CD4-positive, alpha-beta memory T cell (primary cell): ENCODE measurements around the gene ADAMTS4. TPM values are rescaled to one million over a fixed set of nuclear protein-coding genes. Genes with fewer than 3 reads are reported as not detected.

Experiments used
- CTCF ChIA-PET: fragments of 350-600 bp; sonication (Branson Sonifier 250); formaldehyde crosslinking; loops from one replicate; lab custom pipeline; 2021; ENCODE audit warnings: inconsistent platforms; ENCODE audit not compliant: partially characterized antibody; lab: Charles Lee
- POLR2A ChIA-PET: fragments of 350-600 bp; sonication (Branson Sonifier 250); formaldehyde crosslinking; loops from one replicate; lab custom pipeline; 2021; ENCODE audit not compliant: partially characterized antibody; lab: Charles Lee
- DNase-seq, 5 donors: peaks; one replicate each; pipeline versions ENCODE4 v3.0.0 to v3.0.0-alpha.2; 2020 to 2022; ENCODE audit warnings: mixed read lengths in 1 of 5
- H3K27ac ChIP-seq: one replicate; pipeline ENCODE4 v1.7.0; 2013; ENCODE audit warnings: low read depth, low read length
- H3K27me3 ChIP-seq: 2 replicates; pipeline ENCODE4 v1.7.0; 2013; ENCODE audit warnings: mild to moderate bottlenecking, low read length, moderate library complexity; ENCODE audit not compliant: insufficient read depth
- H3K36me3 ChIP-seq: 2 replicates; pipeline ENCODE4 v1.7.0; 2013; ENCODE audit warnings: mild to moderate bottlenecking, low read length, moderate library complexity; ENCODE audit not compliant: insufficient read depth
- H3K4me1 ChIP-seq: 2 replicates; pipeline ENCODE4 v1.7.0; 2013; ENCODE audit warnings: mild to moderate bottlenecking, low read length, moderate library complexity; ENCODE audit not compliant: insufficient read depth
- H3K4me3 ChIP-seq, 2 donors: one replicate each; pipeline ENCODE4 v1.7.0; 2013; ENCODE audit warnings: low read length in 2 of 2, mild to moderate bottlenecking in 1 of 2
- H3K9me3 ChIP-seq, 2 donors: one replicate each; pipeline ENCODE4 v1.7.0; 2013; ENCODE audit warnings: low read length in 2 of 2, control low read depth in 1 of 2; ENCODE audit not compliant: control insufficient read depth in 1 of 2
- H3K27ac Mint-ChIP-seq, 7 donors: one replicate each; pipeline ENCODE4 v1.8.0; 2020 to 2021; ENCODE audit warnings: mixed read lengths in 7 of 7, mild to moderate bottlenecking in 6 of 7, inconsistent platforms in 3 of 7, moderate library complexity in 3 of 7
- H3K27me3 Mint-ChIP-seq, 2 donors: one replicate each; pipeline ENCODE4 v1.8.0; 2020 to 2021; ENCODE audit warnings: mixed read lengths in 2 of 2
- H3K36me3 Mint-ChIP-seq, 2 donors: one replicate each; pipeline ENCODE4 v1.8.0; 2020 to 2021; ENCODE audit warnings: mixed read lengths in 2 of 2, inconsistent platforms in 1 of 2, mild to moderate bottlenecking in 1 of 2
- H3K4me1 Mint-ChIP-seq, 4 donors: one replicate each; pipeline ENCODE4 v1.8.0; 2020 to 2021; ENCODE audit warnings: mixed read lengths in 4 of 4, mild to moderate bottlenecking in 1 of 4
- H3K4me3 Mint-ChIP-seq, 8 donors: one replicate each; pipeline ENCODE4 v1.8.0; 2020 to 2021; ENCODE audit warnings: mixed read lengths in 8 of 8, mild to moderate bottlenecking in 7 of 8, moderate library complexity in 6 of 8, inconsistent platforms in 3 of 8
- H3K9me3 Mint-ChIP-seq, 8 donors: one replicate each; pipeline ENCODE4 v1.8.0; 2020 to 2021; ENCODE audit warnings: mixed read lengths in 8 of 8, mild to moderate bottlenecking in 5 of 8, inconsistent platforms in 3 of 8, moderate library complexity in 1 of 8
- intact Hi-C: fragments of 100-400 bp; cut with micrococcal nuclease; formaldehyde crosslinking; loops from one replicate; pipeline ENCODE4 v1.15.1; 2023
- polyA plus RNA-seq, 2 donors: library from polyadenylated mRNA; unstranded; fragments of 300-500 nt; fragmentation: Illumina TruSeq; gene quantifications; one replicate each; pipeline ENCODE4 v1.2.3, GENCODE V29; 2021
- total RNA-seq, 2 experiments: library from RNA; stranded (reverse); gene quantifications; one replicate each; pipeline ENCODE4 v1.2.3, GENCODE V29; 2021

ADAMTS4 gene
- total and polyA plus RNA-seq, 4 experiments from 2014 or later: 0.07 to 2.4 (median 1.4) TPM; not detected in 1

DNA sequence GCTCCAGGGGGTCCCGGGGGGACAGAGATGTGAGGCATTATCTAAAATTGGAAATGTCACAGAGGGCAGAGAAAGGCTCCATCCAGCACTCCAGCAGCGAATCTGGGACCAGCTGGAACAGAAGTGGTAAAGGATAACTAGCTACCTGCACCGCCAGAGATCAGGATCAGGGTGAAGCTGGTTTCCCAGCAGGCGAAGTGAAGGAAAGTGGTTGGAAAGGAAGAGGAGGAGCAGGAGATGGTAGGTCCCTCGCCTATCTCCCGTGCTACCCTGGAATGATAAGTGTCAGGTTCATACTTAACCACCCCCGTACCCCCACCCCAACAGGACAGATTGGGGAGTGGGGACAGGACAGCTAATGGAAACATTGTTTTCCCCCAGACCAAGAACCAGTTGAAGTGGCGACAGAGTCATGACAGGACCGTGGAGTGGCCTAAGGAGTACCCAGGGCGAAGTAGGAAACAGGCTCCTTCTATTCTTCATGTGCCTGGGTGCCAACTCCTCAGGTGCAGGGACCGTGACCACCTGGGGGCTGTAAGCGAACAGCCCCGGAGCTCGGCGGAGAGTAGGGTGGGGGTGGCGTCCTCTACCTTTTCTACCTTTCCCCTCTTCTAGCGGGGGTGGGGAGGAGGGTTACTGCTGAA is 22.3 kb downstream of the ADAMTS4 start:
- peaks cover 48% of the 10 kb centered on the region for H3K4me1 ChIP-seq
- CTCF ChIA-PET: interaction anchor here (1.7 to 4.3 kb wide), 4 partner anchors 9 to 49 kb away, joined by 5 to 48 read pairs (median 19); partner anchors contain the start of genes PPOX and TOMM40L
- no peaks in the 10 kb centered on the region for H3K9me3 ChIP-seq
- DNase-seq: no peak
- H3K27me3 Mint-ChIP-seq: no peaks in the 10 kb centered on the region
- H3K27ac Mint-ChIP-seq: peak overlapping the region; percentile 95 to 100 (median 99)
- peaks cover 39% of the 10 kb centered on the region for H3K36me3 ChIP-seq
- H3K36me3 Mint-ChIP-seq: peaks cover 35 to 54% of the 10 kb centered on the region in 2 donors
- peak overlapping the region; percentile 98 to 100 (median 100) for H3K4me3 Mint-ChIP-seq
- intact Hi-C loops: loop anchor here (1.0 kb wide), 2 partner anchors 10 to 49 kb away; partner anchors contain the start of gene PPOX
- H3K27ac ChIP-seq: peak overlapping the region; percentile 85
- H3K4me1 Mint-ChIP-seq: peaks cover 40 to 84% (median 61%) of the 10 kb centered on the region in 4 donors
- POLR2A ChIA-PET: interaction anchor here (0.9 to 3.3 kb wide), 16 partner anchors 9 to 214 kb away, joined by 3 to 80 read pairs (median 7); partner anchors contain the start of genes F11R, NDUFS2, PPOX and SDHC
- no peaks in the 10 kb centered on the region for H3K9me3 Mint-ChIP-seq
- peak overlapping the region; percentile 90 to 97 for H3K4me3 ChIP-seq
- no peaks in the 10 kb centered on the region for H3K27me3 ChIP-seq

DNA sequence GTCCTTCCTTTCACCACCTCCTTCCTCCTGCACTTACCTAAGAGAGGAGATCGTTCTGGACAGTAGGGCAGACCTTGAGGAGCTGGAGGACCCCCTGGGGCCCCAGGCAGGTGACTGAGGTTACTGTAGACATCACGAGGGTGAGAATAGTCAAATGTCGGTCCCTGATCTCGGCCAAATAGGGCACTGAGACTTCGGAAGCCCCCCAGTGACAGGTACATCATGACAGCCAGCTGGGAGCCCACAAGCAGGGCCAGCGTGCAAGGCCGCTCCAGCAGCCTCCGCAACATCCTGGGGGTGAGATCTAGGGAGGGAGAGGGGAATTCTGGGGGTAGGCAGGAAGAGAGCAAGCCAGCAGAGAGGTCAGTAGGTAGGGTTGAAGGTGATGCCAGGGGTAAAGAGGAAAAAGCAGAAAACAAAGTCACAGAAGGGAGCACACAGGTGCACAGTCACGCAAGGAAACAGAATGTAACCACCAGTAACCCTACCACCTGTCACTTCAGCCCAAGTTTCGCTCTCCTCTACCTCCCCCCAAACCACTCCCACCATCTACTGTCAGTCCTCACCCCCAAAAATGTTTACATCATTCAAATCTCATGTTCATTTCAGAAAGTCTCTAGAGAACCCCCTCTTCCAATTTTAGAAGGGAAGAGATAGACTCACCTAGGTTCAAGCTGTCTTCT is 22.9 kb downstream of the ADAMTS4 start:
- peak overlapping the region; percentile 95 to 100 (median 99) for H3K27ac Mint-ChIP-seq
- peaks cover 42 to 61% of the 10 kb centered on the region in 2 donors for H3K36me3 Mint-ChIP-seq
- ChIA-PET CTCF (interaction anchor here (1.7 to 4.3 kb wide), 4 partner anchors 9 to 50 kb away, joined by 5 to 48 read pairs (median 19); partner anchors contain the start of genes PPOX and TOMM40L), POLR2A (interaction anchor here (0.7 to 3.3 kb wide), 15 partner anchors 10 to 214 kb away, joined by 3 to 80 read pairs (median 8); partner anchors contain the start of genes DEDD, NDUFS2, PPOX and TOMM40L)
- Histone ChIP-seq H3K4me1 (peaks cover 42% of the 10 kb centered on the region), H3K4me3 (peak overlapping the region; percentile 90 to 97), H3K27ac (peak overlapping the region; percentile 85), H3K36me3 (peaks cover 45% of the 10 kb centered on the region), H3K27me3 (no peaks in the 10 kb centered on the region), H3K9me3 (no peaks in the 10 kb centered on the region)
- no peaks in the 10 kb centered on the region for H3K9me3 Mint-ChIP-seq
- intact Hi-C loops: no loop called here
- no peak for DNase-seq
- H3K4me1 Mint-ChIP-seq: peaks cover 40 to 84% (median 59%) of the 10 kb centered on the region in 4 donors
- H3K4me3 Mint-ChIP-seq: peak overlapping the region; percentile 98 to 100 (median 100)
- no peaks in the 10 kb centered on the region for H3K27me3 Mint-ChIP-seq

DNA sequence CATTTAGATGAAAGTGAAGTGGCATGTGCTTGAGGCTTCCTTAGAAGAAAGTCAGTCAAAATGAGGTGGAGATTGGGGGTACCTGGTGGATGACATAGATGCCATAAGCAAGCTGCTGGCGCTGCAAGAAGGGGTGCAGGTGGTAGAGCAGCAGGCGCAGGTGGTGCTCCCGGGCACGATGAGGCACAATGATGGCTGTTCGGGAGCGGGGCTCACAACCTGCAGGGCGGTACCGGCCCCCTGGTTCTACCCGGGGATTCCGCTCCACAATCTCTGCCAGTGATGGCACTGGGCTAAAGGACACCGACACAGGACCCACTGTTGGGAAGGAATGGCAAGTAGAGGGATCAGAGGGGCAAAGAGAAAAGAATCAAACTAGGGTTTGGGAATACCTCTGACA is 23.9 kb downstream of the ADAMTS4 start:
- Mint-ChIP-seq H3K4me1 (peaks cover 32 to 76% (median 49%) of the 10 kb centered on the region in 4 donors), H3K4me3 (peak overlapping the region in 6 of 8 donors; percentile 36 to 100 (median 50)), H3K9me3 (no peaks in the 10 kb centered on the region), H3K27ac (peak overlapping the region in 5 of 7 donors; percentile 61 to 95 (median 76)), H3K27me3 (no peaks in the 10 kb centered on the region), H3K36me3 (peaks cover 45 to 66% of the 10 kb centered on the region in 2 donors)
- ChIA-PET CTCF (interaction anchor here (3.4 to 4.3 kb wide), 2 partner anchors 8 to 16 kb away, joined by 31 to 48 read pairs; partner anchors contain the start of gene PPOX), POLR2A (interaction anchor here (0.6 to 3.3 kb wide), 5 partner anchors 9 to 139 kb away, joined by 3 to 80 read pairs (median 4); partner anchors contain the start of genes DEDD, NDUFS2 and PPOX)
- intact Hi-C loops: no loop called here
- peaks cover 53% of the 10 kb centered on the region for H3K36me3 ChIP-seq
- H3K4me3 ChIP-seq: no peak overlapping the region
- peaks cover 32% of the 10 kb centered on the region for H3K4me1 ChIP-seq
- no peak for DNase-seq
- H3K27me3 ChIP-seq: no peaks in the 10 kb centered on the region
- H3K27ac ChIP-seq: no peak overlapping the region
- no peaks in the 10 kb centered on the region for H3K9me3 ChIP-seq

DNA sequence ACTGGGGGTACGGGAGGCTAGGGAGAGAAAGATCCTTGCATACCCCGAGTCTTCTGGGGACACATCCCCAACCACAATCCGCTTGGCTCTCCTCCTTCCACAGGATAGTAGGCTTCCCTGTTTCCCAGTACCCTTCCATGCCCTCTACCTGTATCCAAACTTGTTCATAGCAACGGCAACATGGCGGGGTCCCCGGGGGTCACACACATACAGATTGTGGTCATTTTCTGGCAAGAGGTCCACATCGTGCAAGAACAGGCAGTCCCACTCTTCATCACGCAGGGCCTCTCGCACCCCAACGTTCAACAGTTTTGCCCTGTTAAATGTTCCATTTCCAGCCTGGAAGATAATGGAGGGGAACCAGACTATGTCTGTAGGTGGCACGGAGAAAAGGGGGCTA is 25.1 kb downstream of the ADAMTS4 start:
- Mint-ChIP-seq H3K4me3 (no peak overlapping the region), H3K9me3 (no peaks in the 10 kb centered on the region), H3K36me3 (peaks cover 48 to 76% of the 10 kb centered on the region in 2 donors), H3K27me3 (no peaks in the 10 kb centered on the region), H3K27ac (peak overlapping the region in 3 of 7 donors; percentile 30 to 68 (median 53)), H3K4me1 (peaks cover 30 to 74% (median 53%) of the 10 kb centered on the region in 4 donors)
- DNase-seq: no peak
- H3K27ac ChIP-seq: no peak overlapping the region
- H3K4me3 ChIP-seq: no peak overlapping the region
- intact Hi-C loops: no loop called here
- peaks cover 59% of the 10 kb centered on the region for H3K36me3 ChIP-seq
- CTCF ChIA-PET: interaction anchor here (0.6 to 4.3 kb wide), 2 partner anchors 9 to 18 kb away, joined by 3 to 31 read pairs; no protein-coding TSS in a partner anchor
- no peaks in the 10 kb centered on the region for H3K27me3 ChIP-seq
- POLR2A ChIA-PET: no interaction called here
- H3K9me3 ChIP-seq: no peaks in the 10 kb centered on the region
- H3K4me1 ChIP-seq: peaks cover 30% of the 10 kb centered on the region

DNA sequence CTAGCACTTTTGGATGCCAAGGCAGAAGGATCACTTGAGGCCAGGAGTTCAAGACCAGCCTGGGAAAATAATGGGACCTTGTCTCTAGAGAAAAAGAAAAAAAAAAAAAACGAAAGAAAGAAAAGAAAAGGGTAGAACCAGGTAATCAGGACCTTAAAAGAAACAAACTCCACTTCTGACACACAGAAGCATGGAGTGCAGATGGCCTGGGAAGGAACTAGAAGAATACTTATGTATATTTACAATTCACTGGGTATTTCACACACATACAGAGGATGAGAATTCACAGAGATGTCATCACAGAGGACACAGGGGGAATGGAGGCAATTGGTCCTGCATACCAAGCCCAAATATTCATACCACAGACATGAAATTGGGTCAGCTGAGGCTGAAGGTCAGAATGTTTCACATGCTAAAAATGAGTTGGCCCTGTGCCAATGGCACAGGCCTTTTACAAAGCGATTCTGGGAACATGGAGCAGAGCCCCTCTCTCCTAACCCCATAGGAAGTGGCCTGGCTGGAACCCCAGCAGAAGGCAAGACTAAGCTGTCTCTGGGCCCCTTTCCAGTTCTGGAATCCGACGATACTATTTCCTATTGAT is 26.0 kb downstream of the ADAMTS4 start:
- peaks cover 59% of the 10 kb centered on the region for H3K36me3 ChIP-seq
- ChIA-PET CTCF (interaction anchor here (1.3 kb wide), 1 partner anchor 9 kb away, joined by 3 read pairs; no protein-coding TSS in a partner anchor), POLR2A (interaction anchor here (0.7 to 1.4 kb wide), 3 partner anchors 10 to 118 kb away, joined by 4 to 5 read pairs (median 4); no protein-coding TSS in a partner anchor)
- H3K9me3 ChIP-seq: no peaks in the 10 kb centered on the region
- DNase-seq: no peak
- H3K27me3 Mint-ChIP-seq: no peaks in the 10 kb centered on the region
- intact Hi-C loops: no loop called here
- peaks cover 28% of the 10 kb centered on the region for H3K4me1 ChIP-seq
- H3K4me3 Mint-ChIP-seq: peak overlapping the region in 2 of 8 donors; percentile 29 to 46
- peak overlapping the region in 5 of 7 donors; percentile 37 to 86 (median 54) for H3K27ac Mint-ChIP-seq
- H3K4me3 ChIP-seq: no peak overlapping the region
- H3K9me3 Mint-ChIP-seq: no peaks in the 10 kb centered on the region
- no peak overlapping the region for H3K27ac ChIP-seq
- H3K4me1 Mint-ChIP-seq: peaks cover 30 to 74% (median 50%) of the 10 kb centered on the region in 4 donors
- H3K36me3 Mint-ChIP-seq: peaks cover 48 to 76% of the 10 kb centered on the region in 2 donors
- no peaks in the 10 kb centered on the region for H3K27me3 ChIP-seq

DNA sequence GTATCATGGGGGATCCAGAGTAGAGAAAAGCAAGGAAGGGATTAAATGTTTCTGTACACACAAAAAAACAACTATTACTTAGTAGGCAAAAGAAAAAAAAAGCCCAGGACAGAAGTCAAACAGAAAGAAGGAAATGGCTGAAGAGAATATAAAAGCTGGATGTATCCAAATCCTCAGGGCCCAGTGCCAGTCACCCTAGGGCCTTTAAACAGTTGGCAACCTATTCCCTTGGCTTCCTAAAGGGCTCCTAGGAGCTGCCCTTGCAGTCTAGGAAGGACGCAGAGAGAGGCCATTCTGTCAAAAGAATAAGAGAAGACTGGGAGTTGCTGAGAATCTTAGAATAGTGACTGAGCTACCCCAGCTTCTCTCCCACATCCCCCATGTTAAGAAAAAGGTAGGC is 26.5 kb downstream of the ADAMTS4 start:
- H3K4me3 ChIP-seq: no peak overlapping the region
- CTCF ChIA-PET: interaction anchor here (1.3 kb wide), 1 partner anchor 10 kb away, joined by 3 read pairs; no protein-coding TSS in a partner anchor
- H3K9me3 ChIP-seq: no peaks in the 10 kb centered on the region
- peaks cover 48 to 76% of the 10 kb centered on the region in 2 donors for H3K36me3 Mint-ChIP-seq
- no peaks in the 10 kb centered on the region for H3K9me3 Mint-ChIP-seq
- intact Hi-C loops: no loop called here
- no peak for DNase-seq
- H3K4me1 Mint-ChIP-seq: peaks cover 27 to 74% (median 48%) of the 10 kb centered on the region in 4 donors
- H3K4me1 ChIP-seq: peaks cover 29% of the 10 kb centered on the region
- no peaks in the 10 kb centered on the region for H3K27me3 Mint-ChIP-seq
- POLR2A ChIA-PET: interaction anchor here (0.7 to 1.4 kb wide), 3 partner anchors 10 to 119 kb away, joined by 4 to 5 read pairs (median 4); no protein-coding TSS in a partner anchor
- no peak overlapping the region for H3K27ac ChIP-seq
- peak overlapping the region in 1 of 8 donors; percentile 29 for H3K4me3 Mint-ChIP-seq
- H3K36me3 ChIP-seq: peaks cover 59% of the 10 kb centered on the region
- peak overlapping the region in 4 of 7 donors; percentile 36 to 86 (median 72) for H3K27ac Mint-ChIP-seq
- H3K27me3 ChIP-seq: no peaks in the 10 kb centered on the region
